Neuronal stem cell (in vitro differentiated cells): ENCODE results near the gene RHOBTB3.
"Not testable (repeated sequence)": the region's sequence is repeated elsewhere in the genome, so short reads cannot be mapped to it uniquely, and the experiment has no call there.

Experiments
- DNase-seq: peaks from one replicate; pipeline ENCODE4 v3.0.0-alpha.2; 2013; ENCODE audit warnings: low spot score
- H2AFZ ChIP-seq: one replicate; pipeline ENCODE4 v1.6.1; 2013; ENCODE audit warnings: mild to moderate bottlenecking, low read length, inconsistent platforms
- H2AK5ac ChIP-seq: 2 replicates; pipeline ENCODE4 v1.6.1; 2013; ENCODE audit warnings: low read depth, mild to moderate bottlenecking, inconsistent platforms, low read length, moderate library complexity, mixed read lengths
- H2BK120ac ChIP-seq: 2 replicates; pipeline ENCODE4 v1.6.1; 2013; ENCODE audit warnings: low read depth, mild to moderate bottlenecking, inconsistent platforms, low read length, moderate library complexity, mixed read lengths
- H2BK12ac ChIP-seq: one replicate; pipeline ENCODE4 v1.6.1; 2013; ENCODE audit warnings: low read length, inconsistent platforms
- H2BK15ac ChIP-seq: 2 replicates; pipeline ENCODE4 v1.6.1; 2013; ENCODE audit warnings: mild to moderate bottlenecking, low read length, inconsistent platforms, mixed read lengths
- H2BK5ac ChIP-seq: one replicate; pipeline ENCODE4 v1.6.1; 2013; ENCODE audit warnings: inconsistent platforms, mild to moderate bottlenecking, low read length, moderate library complexity
- H3K14ac ChIP-seq: one replicate; pipeline ENCODE4 v1.6.1; 2013; ENCODE audit warnings: low read length, inconsistent platforms
- H3K18ac ChIP-seq: 2 replicates; pipeline ENCODE4 v1.6.1; 2013; ENCODE audit warnings: low read length, inconsistent platforms
- H3K23ac ChIP-seq: 2 replicates; pipeline ENCODE4 v1.6.1; 2013; ENCODE audit warnings: low read depth, mild to moderate bottlenecking, mixed read lengths, low read length, inconsistent platforms; ENCODE audit not compliant: poor library complexity
- H3K27ac ChIP-seq: replicated peaks from 3 replicates; pipeline ENCODE4 v1.5.1; 2013; ENCODE audit warnings: low read length, inconsistent platforms
- H3K27me3 ChIP-seq, 3 experiments: 2 replicates each; pipeline ENCODE4 v1.6.1; 2013; ENCODE audit warnings: low read length in 3 of 3, mild to moderate bottlenecking in 2 of 3, inconsistent platforms in 1 of 3, low read depth in 1 of 3, mixed read lengths in 1 of 3, moderate library complexity in 1 of 3; ENCODE audit not compliant: control insufficient read depth in 3 of 3, insufficient read depth in 3 of 3
- H3K36me3 ChIP-seq, 2 donors: replicated peaks in 1 of 2; 2 replicates each; pipeline ENCODE4 v1.6.1; 2013; ENCODE audit warnings: low read length in 2 of 2; ENCODE audit not compliant: control insufficient read depth in 2 of 2, insufficient read depth in 2 of 2
- H3K4ac ChIP-seq: 2 replicates; pipeline ENCODE4 v1.6.1; 2013; ENCODE audit warnings: inconsistent platforms, mild to moderate bottlenecking, low read length, moderate library complexity
- H3K4me1 ChIP-seq, 2 donors: 1 replicate in 1 of 2; 2 replicates in 1 of 2; pipeline ENCODE4 v1.6.1; 2013; ENCODE audit warnings: low read length in 2 of 2, low read depth in 1 of 2; ENCODE audit not compliant: control insufficient read depth in 2 of 2, insufficient read depth in 1 of 2
- H3K4me2 ChIP-seq: one replicate; pipeline ENCODE4 v1.6.1; 2013; ENCODE audit warnings: mild to moderate bottlenecking, low read length, inconsistent platforms; ENCODE audit not compliant: insufficient read depth, poor library complexity, severe bottlenecking
- H3K4me3 ChIP-seq, 2 donors: 2 replicates each; pipeline ENCODE4 v1.5.1; 2013; ENCODE audit warnings: low read length in 2 of 2, mild to moderate bottlenecking in 2 of 2, inconsistent platforms in 1 of 2, moderate library complexity in 1 of 2
- H3K79me1 ChIP-seq: one replicate; pipeline ENCODE4 v1.6.1; 2013; ENCODE audit warnings: low read depth, mild to moderate bottlenecking, inconsistent platforms, low read length, moderate library complexity
- H3K9ac ChIP-seq: one replicate; pipeline ENCODE4 v1.6.1; 2013; ENCODE audit warnings: mild to moderate bottlenecking, low read depth, low read length, inconsistent platforms; ENCODE audit not compliant: poor library complexity
- H3K9me3 ChIP-seq, 2 donors: replicated peaks in 1 of 2; 2 replicates each; pipeline versions ENCODE3 to v1.6.1; 2013; ENCODE audit warnings: low read length in 2 of 2, mild to moderate bottlenecking in 2 of 2, inconsistent platforms in 1 of 2, low read depth in 1 of 2, mixed read lengths in 1 of 2, moderate library complexity in 1 of 2; ENCODE audit not compliant: control insufficient read depth in 2 of 2, insufficient read depth in 1 of 2
- H4K8ac ChIP-seq: one replicate; pipeline ENCODE4 v1.6.1; 2013; ENCODE audit warnings: low read depth, mild to moderate bottlenecking, inconsistent platforms, low read length, moderate library complexity
- H4K91ac ChIP-seq: one replicate; pipeline ENCODE4 v1.6.1; 2013; ENCODE audit warnings: low read length, low read depth, mild to moderate bottlenecking, inconsistent platforms; ENCODE audit not compliant: poor library complexity
- WGBS, 2 donors: extraction: QIAGEN DNeasy Blood & Tissue Kit; methylation state at CpG; one replicate each; pipeline ENCODE4 v1.1.7; 2013; ENCODE audit warnings: missing lambda C conversion rate in 2 of 2, mixed read lengths in 1 of 2; ENCODE audit not compliant: insufficient read length in 2 of 2, insufficient replicate concordance in 1 of 2; ENCODE audit errors: extremely low coverage in 2 of 2; 5-methylcytosine and 5-hydroxymethylcytosine counted together

Gene RHOBTB3

DNA sequence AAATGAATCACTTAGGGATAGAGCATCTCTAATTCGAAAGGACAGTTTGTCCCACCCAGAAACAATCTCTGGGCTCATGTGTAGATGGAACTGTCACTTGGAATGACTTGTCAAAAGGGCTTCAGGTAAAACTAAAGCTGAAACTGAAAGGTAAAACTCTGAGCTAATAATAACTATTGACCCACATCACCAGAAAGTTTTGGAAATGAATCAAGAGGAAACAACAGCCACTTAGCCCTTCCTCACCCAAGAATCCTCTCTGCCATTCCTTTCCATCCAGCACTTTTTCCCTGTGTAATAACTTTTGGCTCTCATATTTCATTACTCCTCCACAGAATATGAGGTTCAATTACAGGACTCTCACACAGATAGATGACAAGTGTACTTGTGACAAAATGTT lies 105.4 kb downstream of the RHOBTB3 start:
- no peak overlapping the region for H4K91ac ChIP-seq
- no peak overlapping the region for H3K14ac ChIP-seq
- H3K23ac ChIP-seq = no peak overlapping the region
- no peak overlapping the region for H2BK12ac ChIP-seq
- no peak overlapping the region for H2BK5ac ChIP-seq
- no peak overlapping the region for H2AK5ac ChIP-seq
- no peak overlapping the region for H2BK120ac ChIP-seq
- H3K4me2 ChIP-seq = no peak overlapping the region
- no peaks in the 10 kb centered on the region for H3K9me3 ChIP-seq
- H3K18ac ChIP-seq = no peak overlapping the region
- H3K27ac ChIP-seq = no peak overlapping the region
- no peaks in the 10 kb centered on the region for H3K4me1 ChIP-seq
- no peaks in the 10 kb centered on the region for H3K36me3 ChIP-seq
- H3K9ac ChIP-seq = no peak overlapping the region
- peaks cover 0 to 6% (median 0%) of the 10 kb centered on the region in 3 experiments for H3K27me3 ChIP-seq
- no peak overlapping the region for H2BK15ac ChIP-seq
- no peak overlapping the region for H4K8ac ChIP-seq
- no peak overlapping the region for H3K4ac ChIP-seq
- no peak overlapping the region for H3K4me3 ChIP-seq
- no peak overlapping the region for H2AFZ ChIP-seq
- no CpG with 5 or more reads among the region's 1 CpG for WGBS, 2 donors
- no peak for DNase-seq
- no peaks in the 10 kb centered on the region for H3K79me1 ChIP-seq

DNA sequence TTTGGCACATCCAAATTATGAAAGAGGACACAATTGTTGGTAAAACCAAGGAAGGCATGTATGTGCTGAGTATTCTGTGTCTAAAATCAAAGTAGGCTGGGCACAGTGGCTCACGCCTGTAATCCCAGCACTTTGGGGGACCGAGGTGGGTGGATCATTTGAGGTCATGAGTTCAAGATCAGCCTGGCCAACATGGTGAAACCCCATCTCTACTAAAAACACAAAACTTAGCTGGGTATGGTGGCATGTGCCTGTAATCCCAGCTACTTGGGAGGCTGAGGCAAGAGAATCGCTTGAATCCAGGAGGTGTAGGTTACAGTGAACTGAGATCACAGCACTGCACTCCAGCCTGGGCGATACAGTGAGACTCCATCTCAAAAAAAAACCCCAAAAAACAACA lies 105.8 kb downstream of the RHOBTB3 start:
- not testable (repeated sequence) for H3K23ac ChIP-seq, H2BK5ac ChIP-seq, H3K36me3 ChIP-seq, H3K27ac ChIP-seq, H2AFZ ChIP-seq, H3K14ac ChIP-seq, H3K27me3 ChIP-seq, H3K9me3 ChIP-seq, H4K91ac ChIP-seq, H2BK12ac ChIP-seq, H2AK5ac ChIP-seq, DNase-seq, H3K79me1 ChIP-seq, H2BK15ac ChIP-seq, H3K18ac ChIP-seq, H3K9ac ChIP-seq, H3K4ac ChIP-seq, H4K8ac ChIP-seq, H3K4me1 ChIP-seq, H2BK120ac ChIP-seq, H3K4me3 ChIP-seq, H3K4me2 ChIP-seq
- WGBS, 2 donors = no CpG with 5 or more reads among the region's 4 CpGs

DNA sequence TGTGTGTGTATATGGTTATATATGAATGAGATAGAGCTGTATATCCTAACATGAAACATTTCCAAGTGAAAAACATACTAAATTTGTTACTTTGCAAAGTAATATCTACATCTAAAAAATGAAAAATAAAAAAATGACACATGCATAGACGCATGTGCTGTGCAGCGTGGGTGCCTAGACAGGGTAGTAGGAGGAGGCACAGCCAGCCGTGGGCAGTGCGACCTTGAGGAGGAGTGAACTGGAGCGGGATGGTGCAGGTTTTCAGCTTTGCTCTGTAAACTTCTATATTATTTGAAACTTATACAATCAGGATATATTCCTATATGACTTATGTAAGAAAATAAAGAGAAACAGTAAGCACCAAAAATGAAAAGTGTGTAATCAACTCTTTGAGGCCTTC lies 106.4 kb downstream of the RHOBTB3 start:
- H3K4me2 ChIP-seq = no peak overlapping the region
- peaks cover 0 to 6% (median 0%) of the 10 kb centered on the region in 3 experiments for H3K27me3 ChIP-seq
- H3K9ac ChIP-seq = no peak overlapping the region
- no peak overlapping the region for H4K91ac ChIP-seq
- H2BK120ac ChIP-seq = no peak overlapping the region
- H3K27ac ChIP-seq = no peak overlapping the region
- DNase-seq = no peak
- H3K4me1 ChIP-seq = no peaks in the 10 kb centered on the region
- no peak overlapping the region for H3K4ac ChIP-seq
- H3K4me3 ChIP-seq = no peak overlapping the region
- no peak overlapping the region for H2AFZ ChIP-seq
- no CpG with 5 or more reads among the region's 5 CpGs for WGBS, 2 donors
- no peak overlapping the region for H2BK15ac ChIP-seq
- H2BK5ac ChIP-seq = no peak overlapping the region
- H2AK5ac ChIP-seq = no peak overlapping the region
- H3K36me3 ChIP-seq = no peaks in the 10 kb centered on the region
- H3K23ac ChIP-seq = no peak overlapping the region
- no peaks in the 10 kb centered on the region for H3K9me3 ChIP-seq
- H4K8ac ChIP-seq = no peak overlapping the region
- no peaks in the 10 kb centered on the region for H3K79me1 ChIP-seq
- no peak overlapping the region for H3K18ac ChIP-seq
- H3K14ac ChIP-seq = no peak overlapping the region
- no peak overlapping the region for H2BK12ac ChIP-seq

DNA sequence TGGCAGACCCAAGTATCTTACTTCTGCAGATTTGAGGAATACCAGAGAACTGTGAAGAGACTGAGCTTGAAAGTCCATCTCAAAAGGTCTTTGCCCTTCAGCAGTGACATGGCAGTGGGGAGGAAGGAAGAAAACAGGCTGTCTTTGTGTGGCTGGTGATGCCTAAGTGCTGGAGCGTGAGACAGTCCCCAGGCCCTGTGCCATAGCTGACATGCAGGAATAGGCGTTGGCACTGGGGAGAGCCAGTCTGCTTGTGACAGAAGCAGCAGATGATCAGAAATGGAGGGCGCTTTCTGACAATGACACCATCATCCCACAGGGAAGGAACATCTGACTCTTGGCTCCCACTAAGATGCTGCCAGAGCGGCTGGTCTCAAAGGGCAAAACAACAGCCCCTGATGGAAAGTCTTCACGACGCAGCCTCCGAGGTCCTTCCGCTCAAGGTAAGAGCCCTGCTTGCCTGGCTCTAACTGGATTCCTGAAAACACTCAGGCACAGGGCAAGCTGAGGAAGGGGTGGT lies 106.9 kb downstream of the RHOBTB3 start:
- H3K14ac ChIP-seq = no peak overlapping the region
- H2BK15ac ChIP-seq = no peak overlapping the region
- H3K4me3 ChIP-seq = no peak overlapping the region
- no peak overlapping the region for H3K27ac ChIP-seq
- no peak overlapping the region for H3K9ac ChIP-seq
- no peaks in the 10 kb centered on the region for H3K79me1 ChIP-seq
- no peaks in the 10 kb centered on the region for H3K4me1 ChIP-seq
- no peak overlapping the region for H4K91ac ChIP-seq
- H2BK12ac ChIP-seq = no peak overlapping the region
- no peak overlapping the region for H2BK5ac ChIP-seq
- H2AFZ ChIP-seq = no peak overlapping the region
- no peak overlapping the region for H3K4ac ChIP-seq
- H3K23ac ChIP-seq = no peak overlapping the region
- no peak overlapping the region for H3K4me2 ChIP-seq
- no peak overlapping the region for H4K8ac ChIP-seq
- H3K36me3 ChIP-seq = no peaks in the 10 kb centered on the region
- H2AK5ac ChIP-seq = no peak overlapping the region
- WGBS, 2 donors = no CpG with 5 or more reads among the region's 8 CpGs
- no peak for DNase-seq
- no peak overlapping the region for H2BK120ac ChIP-seq
- H3K18ac ChIP-seq = peak overlapping the region; percentile 27
- no peaks in the 10 kb centered on the region for H3K9me3 ChIP-seq
- peaks cover 0 to 6% (median 0%) of the 10 kb centered on the region in 3 experiments for H3K27me3 ChIP-seq
